Measurements from ENCODE around the gene GIPC2. TPM values are rescaled to one million over a fixed set of nuclear protein-coding genes. Genes with fewer than 3 reads are reported as not detected.
"Not testable (repeated sequence)": the region's sequence is repeated elsewhere in the genome, so short reads cannot be mapped to it uniquely, and the experiment has no call there.

The GIPC2 gene
- total RNA-seq, 2 donors from 2014 or later: 0.79 to 2.1 TPM

DNA sequence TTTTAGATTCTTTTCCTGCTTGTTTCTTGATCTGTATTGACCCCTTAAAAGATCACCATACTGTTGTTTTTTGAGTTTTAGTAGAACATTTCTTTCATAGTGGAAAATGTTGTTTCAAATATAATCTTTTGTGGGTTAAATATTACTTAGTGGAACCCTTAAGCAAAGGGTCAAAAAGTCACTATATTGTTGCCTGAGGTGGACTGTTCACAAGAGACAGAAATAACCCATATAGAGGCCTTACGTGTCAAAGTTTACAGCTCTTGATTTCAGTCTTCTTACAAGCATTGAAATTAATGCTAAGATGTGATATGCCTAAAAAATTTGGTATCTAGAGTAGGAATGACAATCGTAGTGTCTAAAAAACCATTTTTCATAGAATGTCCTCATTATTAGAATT, 34.7 kb upstream of the GIPC2 start:
- H3K9ac ChIP-seq (ENCODE audit: extremely low read depth, low read length, poor library complexity, severe bottlenecking): no peak overlapping the region
- H3K27ac Mint-ChIP-seq: no peak overlapping the region
- H3K4me3 Mint-ChIP-seq: no peak overlapping the region
- H3K4me1 Mint-ChIP-seq: peaks cover under 1% of the 10 kb centered on the region
- DNase-seq: no peak
- H3K27ac ChIP-seq (ENCODE audit: low read depth, low read length): no peak overlapping the region
- no peaks in the 10 kb centered on the region for H3K9me3 Mint-ChIP-seq
- peaks cover 3% of the 10 kb centered on the region for H3K36me3 Mint-ChIP-seq (ENCODE audit: low read depth)
- H3K4me3 ChIP-seq (ENCODE audit: low read length): no peak overlapping the region
- no peaks in the 10 kb centered on the region for H3K27me3 Mint-ChIP-seq (ENCODE audit: insufficient read depth)
- TF ChIP-seq, protein P1, sequence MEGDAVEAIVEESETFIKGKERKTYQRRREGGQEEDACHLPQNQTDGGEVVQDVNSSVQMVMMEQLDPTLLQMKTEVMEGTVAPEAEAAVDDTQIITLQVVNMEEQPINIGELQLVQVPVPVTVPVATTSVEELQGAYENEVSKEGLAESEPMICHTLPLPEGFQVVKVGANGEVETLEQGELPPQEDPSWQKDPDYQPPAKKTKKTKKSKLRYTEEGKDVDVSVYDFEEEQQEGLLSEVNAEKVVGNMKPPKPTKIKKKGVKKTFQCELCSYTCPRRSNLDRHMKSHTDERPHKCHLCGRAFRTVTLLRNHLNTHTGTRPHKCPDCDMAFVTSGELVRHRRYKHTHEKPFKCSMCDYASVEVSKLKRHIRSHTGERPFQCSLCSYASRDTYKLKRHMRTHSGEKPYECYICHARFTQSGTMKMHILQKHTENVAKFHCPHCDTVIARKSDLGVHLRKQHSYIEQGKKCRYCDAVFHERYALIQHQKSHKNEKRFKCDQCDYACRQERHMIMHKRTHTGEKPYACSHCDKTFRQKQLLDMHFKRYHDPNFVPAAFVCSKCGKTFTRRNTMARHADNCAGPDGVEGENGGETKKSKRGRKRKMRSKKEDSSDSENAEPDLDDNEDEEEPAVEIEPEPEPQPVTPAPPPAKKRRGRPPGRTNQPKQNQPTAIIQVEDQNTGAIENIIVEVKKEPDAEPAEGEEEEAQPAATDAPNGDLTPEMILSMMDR (conservative IDR thresholded peaks at IDR 0.05): no peak
- no peaks in the 10 kb centered on the region for H3K9me3 ChIP-seq (ENCODE audit: control insufficient read depth, low read length)
- WGBS, 2 experiments (ENCODE audit: insufficient coverage in 1 of 2, insufficient read length in 1 of 2): 87% methylated on average over 2 of the region's 2 CpGs; no CpG with 5 or more reads in 1 of the 2 experiments
- no peaks in the 10 kb centered on the region for H3K27me3 ChIP-seq (ENCODE audit: control insufficient read depth, insufficient read depth, low read length, poor library complexity, severe bottlenecking)
- H3K36me3 ChIP-seq (ENCODE audit: control insufficient read depth, insufficient read depth, low read length): peaks cover 2% of the 10 kb centered on the region
- peaks cover 6% of the 10 kb centered on the region for H3K4me1 ChIP-seq (ENCODE audit: control insufficient read depth, insufficient read depth, low read length)

DNA sequence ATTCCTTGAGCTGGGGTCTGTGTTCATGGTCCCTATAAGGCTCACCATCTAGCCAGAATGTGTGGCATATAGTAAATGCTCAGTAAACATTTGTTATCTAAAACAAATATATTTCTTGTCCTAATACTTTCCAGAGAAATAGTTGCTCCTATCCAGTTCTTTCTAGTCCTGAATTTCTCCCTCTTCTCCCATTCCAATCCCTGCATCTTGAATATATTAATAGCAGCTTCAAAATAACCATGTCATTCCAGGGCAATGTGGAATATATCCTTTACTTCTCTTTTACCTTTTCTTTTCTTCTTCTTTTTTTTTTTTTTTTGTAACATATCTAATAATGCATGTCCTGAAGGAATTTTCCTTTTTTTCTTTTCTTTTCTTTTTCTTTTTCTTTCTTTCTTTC, 30.6 kb upstream of the GIPC2 start:
- no peak overlapping the region for H3K27ac Mint-ChIP-seq
- no peak overlapping the region for H3K9ac ChIP-seq (ENCODE audit: extremely low read depth, low read length, poor library complexity, severe bottlenecking)
- no peak overlapping the region for H3K4me3 ChIP-seq (ENCODE audit: low read length)
- TF ChIP-seq, protein P1 (conservative IDR thresholded peaks at IDR 0.05): no peak
- H3K9me3 ChIP-seq (ENCODE audit: control insufficient read depth, low read length): no peaks in the 10 kb centered on the region
- H3K36me3 ChIP-seq (ENCODE audit: control insufficient read depth, insufficient read depth, low read length): peaks cover 5% of the 10 kb centered on the region
- H3K4me1 Mint-ChIP-seq: no peaks in the 10 kb centered on the region
- H3K27me3 Mint-ChIP-seq (ENCODE audit: insufficient read depth): no peaks in the 10 kb centered on the region
- no peak overlapping the region for H3K27ac ChIP-seq (ENCODE audit: low read depth, low read length)
- no peak overlapping the region for H3K4me3 Mint-ChIP-seq
- DNase-seq: no peak
- H3K9me3 Mint-ChIP-seq: no peaks in the 10 kb centered on the region
- H3K27me3 ChIP-seq (ENCODE audit: control insufficient read depth, insufficient read depth, low read length, poor library complexity, severe bottlenecking): no peaks in the 10 kb centered on the region
- H3K4me1 ChIP-seq (ENCODE audit: control insufficient read depth, insufficient read depth, low read length): no peaks in the 10 kb centered on the region
- peaks cover 3% of the 10 kb centered on the region for H3K36me3 Mint-ChIP-seq (ENCODE audit: low read depth)

DNA sequence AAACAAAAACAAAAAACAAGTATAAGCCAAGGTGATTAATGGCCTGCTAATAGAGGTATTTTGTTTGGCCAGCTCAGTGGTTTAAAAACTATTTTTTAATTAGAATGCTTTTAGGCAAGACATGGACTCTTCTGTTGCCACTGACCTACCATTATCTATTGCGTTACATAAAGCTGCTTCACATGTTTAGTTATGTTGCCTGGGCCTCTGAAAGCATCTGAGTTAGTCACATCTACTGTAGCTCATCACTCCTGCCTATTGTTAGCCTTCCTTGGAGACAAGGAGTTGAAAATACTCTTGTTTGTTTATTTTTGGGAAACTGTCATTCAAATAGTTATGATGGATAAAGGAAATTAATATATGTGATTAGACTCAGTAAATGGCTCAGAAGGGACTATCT, 26.7 kb upstream of the GIPC2 start:
- H3K9me3 Mint-ChIP-seq: peaks cover 6% of the 10 kb centered on the region
- Histone ChIP-seq H3K4me1 (ENCODE audit: control insufficient read depth, insufficient read depth, low read length) (no peaks in the 10 kb centered on the region), H3K4me3 (ENCODE audit: low read length) (no peak overlapping the region), H3K27me3 (ENCODE audit: control insufficient read depth, insufficient read depth, low read length, poor library complexity, severe bottlenecking) (no peaks in the 10 kb centered on the region), H3K36me3 (ENCODE audit: control insufficient read depth, insufficient read depth, low read length) (peaks cover 5% of the 10 kb centered on the region), H3K9me3 (ENCODE audit: control insufficient read depth, low read length) (no peaks in the 10 kb centered on the region), H3K27ac (ENCODE audit: low read depth, low read length) (no peak overlapping the region), H3K9ac (ENCODE audit: extremely low read depth, low read length, poor library complexity, severe bottlenecking) (no peak overlapping the region)
- H3K4me3 Mint-ChIP-seq: no peak overlapping the region
- no peaks in the 10 kb centered on the region for H3K27me3 Mint-ChIP-seq (ENCODE audit: insufficient read depth)
- DNase-seq: no peak
- no peaks in the 10 kb centered on the region for H3K4me1 Mint-ChIP-seq
- 94 to 100% methylated on average over 1 of the region's 1 CpG for WGBS, 2 experiments (ENCODE audit: insufficient coverage in 1 of 2, insufficient read length in 1 of 2)
- TF ChIP-seq, protein P1 (conservative IDR thresholded peaks at IDR 0.05): no peak
- H3K36me3 Mint-ChIP-seq (ENCODE audit: low read depth): peaks cover 3% of the 10 kb centered on the region
- no peak overlapping the region for H3K27ac Mint-ChIP-seq

DNA sequence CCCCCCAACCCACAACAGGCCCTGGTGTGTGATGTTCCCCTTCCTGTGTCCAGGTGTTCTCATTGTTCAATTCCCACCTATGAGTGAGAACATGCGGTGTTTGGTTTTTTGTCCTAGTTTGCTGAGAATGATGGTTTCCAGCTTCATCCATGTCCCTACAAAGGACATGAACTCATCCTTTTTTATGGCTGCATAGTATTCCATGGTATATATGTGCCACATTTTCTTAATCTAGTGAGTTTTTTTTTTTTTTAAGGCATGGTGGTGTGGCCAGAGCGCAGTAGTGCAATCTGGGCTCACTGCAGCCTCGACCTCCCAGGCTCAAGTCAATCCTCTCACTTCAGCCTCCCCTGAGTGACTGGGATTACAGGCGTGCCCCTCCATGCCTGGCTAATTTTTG, 24.6 kb upstream of the GIPC2 start:
- not testable (repeated sequence) for H3K36me3 ChIP-seq (ENCODE audit: control insufficient read depth, insufficient read depth, low read length); DNase-seq; H3K9me3 Mint-ChIP-seq; H3K4me3 Mint-ChIP-seq; H3K27ac ChIP-seq (ENCODE audit: low read depth, low read length); H3K27ac Mint-ChIP-seq; H3K4me1 Mint-ChIP-seq; H3K9ac ChIP-seq (ENCODE audit: extremely low read depth, low read length, poor library complexity, severe bottlenecking); H3K27me3 Mint-ChIP-seq (ENCODE audit: insufficient read depth); H3K4me3 ChIP-seq (ENCODE audit: low read length); H3K4me1 ChIP-seq (ENCODE audit: control insufficient read depth, insufficient read depth, low read length); H3K27me3 ChIP-seq (ENCODE audit: control insufficient read depth, insufficient read depth, low read length, poor library complexity, severe bottlenecking); H3K36me3 Mint-ChIP-seq (ENCODE audit: low read depth); H3K9me3 ChIP-seq (ENCODE audit: control insufficient read depth, low read length)
- WGBS, 2 experiments (ENCODE audit: insufficient coverage in 1 of 2, insufficient read length in 1 of 2): 89 to 90% methylated on average over 2 to 4 of the region's 4 CpGs

Data from endodermal cell (in vitro differentiated cells).